Upper lobe of left lung (tissue), 6 donors: ENCODE data around the gene WNT2. TPM values are rescaled to one million over a fixed set of nuclear protein-coding genes. Genes with fewer than 3 reads are reported as not detected.

Experiments
- ATAC-seq, 2 donors: fragments of 200-7000 bp; cut with Tn5 transposase; one replicate each; pipeline ENCODE4 v1.9.1; 2022; ENCODE audit warnings: mild to moderate bottlenecking in 2 of 2, moderate library complexity in 2 of 2; ENCODE audit not compliant: low FRiP score in 2 of 2
- DNase-seq, 2 donors: peaks; one replicate each; pipeline ENCODE4 v3.0.0-alpha.2; 2019 to 2020
- H3K27ac ChIP-seq, 4 donors: fragments of 200-600 bp; sonication (generic); one replicate each; pipeline ENCODE4 v1.5.1; 2016 to 2019
- H3K27me3 ChIP-seq, 4 donors: fragments of 200-600 bp; sonication (generic); one replicate each; pipeline ENCODE4 v1.5.1; 2017 to 2019
- H3K36me3 ChIP-seq, 4 donors: fragments of 200-600 bp; sonication (generic); one replicate each; pipeline ENCODE4 v1.5.1; 2016 to 2019
- H3K4me1 ChIP-seq, 4 donors: fragments of 200-600 bp; sonication (generic); one replicate each; pipeline ENCODE4 v1.5.1; 2018 to 2019
- H3K4me3 ChIP-seq, 4 donors: fragments of 200-600 bp; sonication (generic); one replicate each; pipeline ENCODE4 v1.5.1; 2017 to 2019; ENCODE audit warnings: mild to moderate bottlenecking in 2 of 4, moderate library complexity in 1 of 4
- H3K9me3 ChIP-seq, 4 donors: fragments of 200-600 bp; sonication (generic); one replicate each; pipeline ENCODE4 v1.5.1; 2018 to 2019
- EP300 ChIP-seq, 4 donors: sonication (generic); formaldehyde crosslinking; IDR thresholded peaks; one replicate each; pipeline ENCODE4 v1.5.1; 2017; ENCODE audit warnings: antibody characterized with exemption in 4 of 4, control low read depth in 2 of 4
- POLR2A ChIP-seq, 4 donors: fragments of 450-650 bp; IDR thresholded peaks; one replicate each; pipeline ENCODE4 v1.5.1; 2016 to 2017; ENCODE audit warnings: antibody characterized with exemption in 4 of 4, mild to moderate bottlenecking in 2 of 4
- POLR2AphosphoS5 ChIP-seq, 2 donors: sonication (generic); formaldehyde crosslinking; IDR thresholded peaks; one replicate each; pipeline ENCODE4 v1.5.1; 2017; ENCODE audit warnings: antibody characterized with exemption in 2 of 2
- WGBS, 2 donors: methylation state at CpG; one replicate each; pipeline ENCODE4 v1.1.5; 2017 to 2018; 5-methylcytosine and 5-hydroxymethylcytosine counted together
- small RNA-seq, 4 donors: library from RNA; depleted of rRNA; stranded (forward); fragments of <200 nt; gene quantifications; one replicate each; pipeline ENCODE3, GENCODE V24; 2016
- total RNA-seq, 6 donors: library from RNA; depleted of rRNA in 4 of 6; stranded (reverse); fragments of >200 nt in 4 of 6; gene quantifications; one replicate each; pipeline versions ENCODE4 v1.1.0 to v1.2.1, GENCODE V29; 2016 to 2021
- TF ChIP-seq, protein P1 (sequence below), 6 experiments: fragments of 450-650 bp in 4 of 6; fragments of 200-600 bp in 2 of 6; sonication (generic) in 2 of 6; IDR thresholded peaks; one replicate each; pipeline ENCODE4 v1.5.1; 2016 to 2019; ENCODE audit warnings: antibody characterized with exemption in 6 of 6
- donor health status: DM: no; HTN: no; CAD: no; lungs with moderate emphysema.
- donor health status: DM: no; HTN: yes; CAD: no; lungs with severe emphysema.

WNT2 gene
- total RNA-seq, 6 donors from 2014 or later, result 1.0 to 13.9 (median 7.1) TPM

DNA sequence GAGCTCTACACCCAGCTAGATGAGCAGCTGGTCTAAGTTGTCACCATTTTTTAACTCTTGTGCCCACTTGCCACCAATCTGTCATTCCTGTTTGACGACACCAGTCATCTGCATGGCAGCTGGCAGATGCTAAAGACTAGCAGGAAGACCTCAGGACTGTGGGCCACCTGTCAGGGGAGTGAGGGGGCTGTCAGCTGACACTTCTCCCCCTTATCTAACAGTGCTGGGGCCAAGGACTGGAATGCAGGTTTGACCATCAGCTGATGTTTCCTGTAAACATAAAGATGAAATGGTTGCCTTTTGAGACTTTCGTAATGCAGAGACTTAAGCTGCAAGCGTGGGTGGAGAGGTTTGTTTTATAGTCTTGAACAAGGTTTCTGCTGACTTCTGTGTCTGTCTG lies 93.5 kb downstream of the WNT2 start:
- DNase-seq (no peak), ATAC-seq (no peak)
- H3K36me3 ChIP-seq, result no peaks in the 10 kb centered on the region
- H3K4me1 ChIP-seq, result no peaks in the 10 kb centered on the region
- TF ChIP-seq POLR2A (IDR thresholded peaks at IDR 0.05) (no peak), POLR2AphosphoS5 (IDR thresholded peaks at IDR 0.05) (no peak)
- TF ChIP-seq, protein P1, sequence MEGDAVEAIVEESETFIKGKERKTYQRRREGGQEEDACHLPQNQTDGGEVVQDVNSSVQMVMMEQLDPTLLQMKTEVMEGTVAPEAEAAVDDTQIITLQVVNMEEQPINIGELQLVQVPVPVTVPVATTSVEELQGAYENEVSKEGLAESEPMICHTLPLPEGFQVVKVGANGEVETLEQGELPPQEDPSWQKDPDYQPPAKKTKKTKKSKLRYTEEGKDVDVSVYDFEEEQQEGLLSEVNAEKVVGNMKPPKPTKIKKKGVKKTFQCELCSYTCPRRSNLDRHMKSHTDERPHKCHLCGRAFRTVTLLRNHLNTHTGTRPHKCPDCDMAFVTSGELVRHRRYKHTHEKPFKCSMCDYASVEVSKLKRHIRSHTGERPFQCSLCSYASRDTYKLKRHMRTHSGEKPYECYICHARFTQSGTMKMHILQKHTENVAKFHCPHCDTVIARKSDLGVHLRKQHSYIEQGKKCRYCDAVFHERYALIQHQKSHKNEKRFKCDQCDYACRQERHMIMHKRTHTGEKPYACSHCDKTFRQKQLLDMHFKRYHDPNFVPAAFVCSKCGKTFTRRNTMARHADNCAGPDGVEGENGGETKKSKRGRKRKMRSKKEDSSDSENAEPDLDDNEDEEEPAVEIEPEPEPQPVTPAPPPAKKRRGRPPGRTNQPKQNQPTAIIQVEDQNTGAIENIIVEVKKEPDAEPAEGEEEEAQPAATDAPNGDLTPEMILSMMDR (IDR thresholded peaks at IDR 0.05), result no peak
- 90 to 94% methylated on average over 3 of the region's 3 CpGs for WGBS, 2 donors
- H3K9me3 ChIP-seq, result no peaks in the 10 kb centered on the region
- H3K4me3 ChIP-seq, result no peak overlapping the region
- no peaks in the 10 kb centered on the region for H3K27me3 ChIP-seq
- H3K27ac ChIP-seq, result no peak overlapping the region

DNA sequence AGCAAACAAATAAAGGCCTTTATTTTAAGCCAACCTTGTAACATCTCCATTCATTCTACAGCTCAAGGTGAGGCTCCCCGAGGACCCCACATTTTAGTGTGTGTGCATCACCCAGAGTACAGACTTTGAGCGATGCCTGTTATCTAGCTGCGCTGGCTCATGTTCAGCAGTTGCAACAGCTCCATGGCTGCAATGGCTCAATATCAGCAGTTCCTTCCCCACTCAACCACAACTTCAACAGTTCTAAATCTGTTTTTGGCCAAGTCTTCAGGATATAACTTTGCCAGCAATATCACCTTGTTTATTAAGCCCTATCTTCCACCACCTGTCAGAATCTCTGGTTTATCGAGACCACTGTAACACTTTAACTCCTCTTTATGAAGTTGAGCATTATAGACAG lies 95.8 kb downstream of the WNT2 start:
- WGBS, 2 donors, result 72 to 74% methylated on average over 4 of the region's 4 CpGs
- TF ChIP-seq, protein P1 (IDR thresholded peaks at IDR 0.05), result no peak
- TF ChIP-seq POLR2AphosphoS5 (IDR thresholded peaks at IDR 0.05) (no peak), POLR2A (IDR thresholded peaks at IDR 0.05) (no peak), EP300 (IDR thresholded peaks at IDR 0.05) (no peak)
- no peaks in the 10 kb centered on the region for H3K4me1 ChIP-seq
- no peak for ATAC-seq
- no peak for DNase-seq
- H3K27ac ChIP-seq, result no peak overlapping the region
- H3K27me3 ChIP-seq, result no peaks in the 10 kb centered on the region
- no peak overlapping the region for H3K4me3 ChIP-seq
- H3K9me3 ChIP-seq, result no peaks in the 10 kb centered on the region
- peaks cover 0 to 10% (median 3%) of the 10 kb centered on the region in 4 donors for H3K36me3 ChIP-seq

DNA sequence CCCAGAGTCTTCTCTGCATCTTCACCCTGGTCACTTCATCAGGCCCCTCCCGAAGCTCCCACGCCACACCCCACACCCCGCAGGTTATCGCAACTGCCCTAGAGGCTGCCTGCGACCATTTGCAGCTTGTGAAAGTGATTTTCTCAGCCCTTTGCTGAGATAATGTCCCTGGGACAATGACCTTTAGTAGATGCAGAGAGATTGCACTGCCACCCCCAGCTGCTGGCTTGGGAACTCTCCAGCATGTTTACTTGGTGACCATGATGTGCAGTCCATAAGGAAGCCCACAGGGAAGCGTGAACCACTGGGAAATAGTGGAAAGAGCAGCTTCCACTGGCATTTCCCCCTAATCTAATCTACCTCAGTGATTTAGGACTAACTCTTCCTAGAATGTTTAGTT lies 97.3 kb downstream of the WNT2 start:
- ATAC-seq (no peak), DNase-seq (peak in 1 of 2 donors; percentile 26)
- Histone ChIP-seq H3K36me3 (peaks cover 4 to 11% (median 5%) of the 10 kb centered on the region in 4 donors), H3K4me3 (no peak overlapping the region), H3K27me3 (no peaks in the 10 kb centered on the region), H3K9me3 (no peaks in the 10 kb centered on the region), H3K4me1 (no peaks in the 10 kb centered on the region), H3K27ac (no peak overlapping the region)
- 76 to 87% methylated on average over 6 of the region's 6 CpGs for WGBS, 2 donors
- TF ChIP-seq EP300 (IDR thresholded peaks at IDR 0.05) (no peak), POLR2A (IDR thresholded peaks at IDR 0.05) (no peak), POLR2AphosphoS5 (IDR thresholded peaks at IDR 0.05) (no peak)
- TF ChIP-seq, protein P1 (IDR thresholded peaks at IDR 0.05), result no peak

Small RNAs within 50 kb of the gene (small RNA-seq; reads per million reads assigned to genes)
- 0 reads per million in 4 donors for gene MTCYBP6

Other genes with a start within 250 kb of the WNT2 start
- not detected for gene ASZ1, start 104.4 kb upstream of the WNT2 start, total RNA-seq
- gene CFTR, start 157.0 kb upstream of the WNT2 start, total RNA-seq, result 10 to 100 TPM in 5 of 6 donors, 1 to 10 TPM in 1; 4.2 to 36.7 (median 24.8) TPM